Stimulated activated CD4-positive, alpha-beta T cell treated with anti-CD3 and anti-CD28 coated beads, Interleukin-15, amount 100 ng/mL, for 1 hour (primary cell): ENCODE measurements around the gene CCR4.
"Not testable (repeated sequence)": the region's sequence is repeated elsewhere in the genome, so short reads cannot be mapped to it uniquely, and the experiment has no call there.

Experiments used
- DNase-seq, 2 donors: peaks; one replicate each; pipeline ENCODE4 v3.0.0-alpha.2; 2020; ENCODE audit warnings: low read depth in 1 of 2, low spot score in 1 of 2

The CCR4 gene

GRCh38 chr3:32952369-32953077, 1.1 kb downstream of the CCR4 start:
- DNase-seq, result no peak

DNA sequence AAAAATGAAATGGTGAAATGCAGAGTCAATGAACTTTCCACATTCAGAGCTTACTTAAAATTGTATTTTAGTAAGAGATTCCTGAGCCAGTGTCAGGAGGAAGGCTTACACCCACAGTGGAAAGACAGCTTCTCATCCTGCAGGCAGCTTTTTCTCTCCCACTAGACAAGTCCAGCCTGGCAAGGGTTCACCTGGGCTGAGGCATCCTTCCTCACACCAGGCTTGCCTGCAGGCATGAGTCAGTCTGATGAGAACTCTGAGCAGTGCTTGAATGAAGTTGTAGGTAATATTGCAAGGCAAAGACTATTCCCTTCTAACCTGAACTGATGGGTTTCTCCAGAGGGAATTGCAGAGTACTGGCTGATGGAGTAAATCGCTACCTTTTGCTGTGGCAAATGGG, 3.1 kb downstream of the CCR4 start:
- no peak for DNase-seq

GRCh38 chr3:32956750-32957570, 5.5 kb downstream of the CCR4 start:
- no peak for DNase-seq

DNA sequence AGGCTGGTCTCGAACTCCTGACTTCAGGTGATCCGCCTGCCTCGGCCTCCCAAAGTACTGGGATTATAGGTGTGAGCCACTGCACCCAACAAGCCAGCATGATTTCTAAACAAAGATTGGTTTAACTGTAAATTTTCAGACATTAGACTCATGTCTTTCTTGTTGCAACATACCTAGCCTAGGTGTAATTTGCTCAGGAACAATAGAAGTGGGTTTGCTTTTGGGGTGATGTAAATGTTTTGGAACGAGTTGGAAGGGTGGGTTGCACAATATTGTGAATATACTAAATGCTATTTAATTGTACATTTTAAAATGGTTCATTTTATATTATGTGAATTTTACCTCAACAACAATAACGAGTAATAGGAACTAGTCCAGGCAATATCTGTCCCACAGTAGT, 7.1 kb downstream of the CCR4 start:
- no peak for DNase-seq

DNA sequence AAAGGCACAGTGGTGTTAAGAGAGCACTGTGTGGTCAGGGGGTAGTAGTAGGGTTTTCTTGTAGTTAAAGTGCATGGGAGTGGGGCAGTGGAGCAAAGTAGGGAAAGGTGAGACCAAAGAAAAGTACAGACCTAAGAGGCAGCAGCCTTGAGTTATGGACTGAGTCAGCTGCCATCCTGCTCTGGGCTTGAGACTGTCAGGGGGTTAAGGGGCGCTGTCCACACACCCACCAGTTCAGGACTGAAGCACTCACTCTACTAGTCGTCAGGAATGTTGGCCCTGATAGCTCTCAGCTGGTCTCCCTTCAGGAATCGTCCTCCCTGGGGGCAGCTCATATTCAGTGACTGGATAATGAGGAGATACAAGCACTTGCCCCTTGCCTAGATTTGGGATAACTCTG, 7.9 kb downstream of the CCR4 start:
- DNase-seq, result no peak

- no peak for DNase-seq
Measured at GRCh38 chr3:32960404-32961170, 9.1 kb downstream of the CCR4 start.

GRCh38 chr3:32961189-32961715, 9.8 kb downstream of the CCR4 start:
- no peak for DNase-seq

DNA sequence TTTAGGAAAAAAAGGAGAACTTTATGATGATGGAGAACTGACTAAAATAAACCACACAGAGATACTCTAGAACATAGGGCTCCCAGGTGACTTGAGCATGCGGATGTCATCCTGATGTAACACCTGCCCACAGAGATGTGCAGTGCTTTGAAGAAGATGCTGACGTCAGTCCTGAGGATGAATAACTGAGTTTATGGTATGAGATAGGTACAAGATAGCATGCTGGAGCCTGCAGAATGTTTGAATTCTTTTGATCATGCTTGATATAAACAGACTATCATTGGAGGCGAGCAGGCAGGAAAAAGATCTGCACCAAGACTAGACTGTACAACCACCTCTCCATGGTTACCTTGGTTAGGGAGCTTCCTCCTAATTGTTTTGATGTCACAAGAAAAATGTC, 12.4 kb downstream of the CCR4 start:
- no peak for DNase-seq

DNA sequence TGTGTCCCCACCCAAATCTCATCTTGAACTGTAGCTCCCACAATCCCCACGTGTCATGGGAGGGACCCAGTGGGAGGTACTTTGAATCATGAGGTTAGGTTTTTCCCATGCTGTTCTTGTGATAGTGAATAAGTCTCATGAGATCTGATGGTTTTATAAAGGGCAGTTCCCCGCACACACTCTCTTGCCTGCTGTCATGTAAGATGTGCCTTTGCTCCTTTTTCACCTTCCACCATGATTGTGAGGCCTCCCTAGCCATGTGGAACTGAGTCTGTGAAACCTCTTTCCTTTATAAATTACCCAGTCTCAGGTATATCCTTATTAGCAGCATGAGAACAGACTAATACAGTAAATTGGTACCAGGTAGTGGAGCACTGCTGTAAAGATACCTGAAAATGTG, 13.3 kb downstream of the CCR4 start:
- not testable (repeated sequence) for DNase-seq

DNA sequence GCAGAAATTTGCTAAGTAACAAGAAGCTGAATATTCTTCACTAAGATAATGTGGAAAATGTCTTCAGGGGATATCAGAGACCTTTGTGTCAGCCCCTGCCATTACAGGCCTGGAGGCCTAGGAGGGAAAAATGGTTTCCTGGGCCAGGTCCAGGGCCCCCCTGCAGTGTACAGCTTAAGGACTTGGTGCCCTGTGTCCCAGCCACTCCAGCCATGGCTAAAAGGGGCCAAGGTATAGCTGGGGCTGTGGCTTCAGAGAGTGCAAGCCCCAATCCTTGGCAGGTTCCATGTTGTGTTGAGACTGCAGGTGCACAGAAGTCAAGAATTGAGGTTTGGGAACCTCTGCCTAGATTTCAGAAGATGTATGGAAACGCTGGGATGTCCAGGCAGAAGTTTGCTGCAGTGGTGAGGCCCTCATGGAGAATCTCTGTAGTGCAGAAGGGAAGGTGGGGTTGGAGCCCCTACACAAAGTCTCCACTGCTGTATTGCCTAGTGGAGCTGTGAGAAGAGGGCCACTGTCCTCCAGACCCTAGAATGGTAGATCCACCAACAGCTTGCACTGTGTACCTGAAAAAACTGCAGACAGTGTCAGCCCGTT, 14.3 kb downstream of the CCR4 start:
- not testable (repeated sequence) for DNase-seq

- DNase-seq, result not testable (repeated sequence)
Measured at GRCh38 chr3:32966627-32967026, 15.2 kb downstream of the CCR4 start.

DNA sequence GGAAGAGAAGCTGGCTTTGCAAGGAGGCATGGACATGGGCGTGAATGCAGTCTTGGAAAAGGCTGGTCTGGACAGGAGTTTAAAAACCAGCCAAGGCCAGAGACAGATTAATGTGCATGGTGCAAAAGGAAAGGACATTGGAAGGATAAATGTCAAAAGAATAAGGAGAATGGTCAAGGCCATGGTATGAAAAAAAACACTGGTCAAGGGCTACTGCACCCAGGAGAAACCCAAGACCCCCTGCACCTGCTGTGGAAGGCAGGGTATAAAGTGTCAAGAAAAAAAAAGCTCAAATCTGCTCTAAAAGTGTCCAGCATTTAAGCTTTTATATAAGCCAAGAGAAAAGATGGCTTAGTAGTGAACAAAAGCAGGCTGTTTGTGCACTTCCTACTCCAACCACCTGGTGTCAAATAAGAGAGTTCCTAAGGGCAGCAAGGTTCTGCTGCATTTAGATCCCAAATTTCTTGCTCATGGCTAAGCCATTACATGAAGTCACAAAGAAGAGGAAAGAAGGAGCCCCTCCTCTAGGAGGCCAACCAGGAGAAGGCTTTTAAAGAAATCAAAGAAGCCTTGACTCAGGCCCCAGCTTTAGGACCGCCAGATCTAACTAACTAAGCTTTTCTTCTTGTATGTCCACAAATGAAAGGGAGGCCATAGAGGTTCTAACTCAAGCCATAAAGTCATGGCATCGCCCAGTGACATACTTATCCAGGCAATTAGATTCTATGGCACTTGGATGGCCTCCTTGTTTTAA, 16.9 kb downstream of the CCR4 start:
- DNase-seq, result no peak

GRCh38 chr3:32968920-32969389, 17.5 kb downstream of the CCR4 start:
- DNase-seq, result no peak

- no peak for DNase-seq
Measured at GRCh38 chr3:32969656-32970055, 18.2 kb downstream of the CCR4 start.

DNA sequence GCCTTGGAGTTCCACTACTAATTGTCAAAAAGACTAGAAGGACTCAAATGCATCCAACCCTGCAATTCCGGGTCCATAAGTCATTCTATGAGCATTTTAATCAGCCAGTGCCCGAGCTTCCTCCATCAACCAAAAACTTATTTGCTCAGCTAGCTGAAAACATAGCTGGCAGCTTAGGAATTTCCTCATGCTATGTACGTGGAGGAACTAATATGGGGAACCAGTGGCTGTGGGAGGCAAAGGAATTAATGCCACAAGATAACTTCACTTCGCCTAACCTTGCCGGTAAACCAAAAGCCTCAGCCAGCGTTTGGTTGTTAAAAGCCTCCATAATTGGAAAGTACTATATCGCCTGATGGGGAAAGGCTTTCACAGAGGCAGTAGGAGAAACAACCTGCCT, 19.8 kb downstream of the CCR4 start:
- DNase-seq, result not testable (repeated sequence)

GRCh38 chr3:32972482-32973146, 21.2 kb downstream of the CCR4 start:
- DNase-seq, result no peak

- DNase-seq, result no peak
Measured at GRCh38 chr3:32973982-32974381, 22.5 kb downstream of the CCR4 start.

DNA sequence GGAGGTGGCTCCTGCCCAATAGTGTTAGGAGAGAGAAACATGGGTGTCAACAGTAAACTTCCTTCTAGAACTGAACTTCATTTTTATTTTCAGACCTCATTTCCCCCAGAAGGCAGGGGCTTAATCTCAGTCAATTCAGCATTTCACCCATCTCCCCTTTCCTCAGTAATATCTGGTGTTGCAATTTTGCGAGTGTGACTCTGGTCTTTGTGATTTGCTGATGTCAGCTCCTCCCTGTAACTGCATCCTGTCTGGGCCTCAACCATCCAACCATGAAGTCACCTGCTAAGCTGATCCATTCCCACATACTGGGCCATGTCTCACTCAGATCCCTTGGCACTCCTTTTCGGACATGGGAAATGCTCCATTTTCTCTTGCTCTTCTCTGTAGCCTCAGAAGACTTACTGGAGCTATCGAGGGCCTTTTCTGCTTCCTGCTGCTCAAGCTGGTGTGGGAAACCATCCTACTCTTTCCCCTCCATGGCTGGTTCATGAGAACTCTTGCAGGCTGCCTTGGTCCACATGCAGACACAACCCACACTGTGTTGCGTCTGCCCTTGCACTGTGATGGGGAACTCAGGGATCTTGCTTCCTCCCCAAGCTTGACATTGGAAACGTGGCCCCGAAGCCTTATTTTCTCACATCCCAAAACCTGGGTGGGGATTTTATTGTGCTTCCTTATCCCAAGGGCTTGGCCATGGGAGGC, 24.6 kb downstream of the CCR4 start:
- DNase-seq, result no peak

- DNase-seq, result no peak
Measured at GRCh38 chr3:32977861-32978260, 26.4 kb downstream of the CCR4 start.
